DOHH2 (cell line): ENCODE data around the gene RCN2.

Experiments used
- EZH2phosphoT487 ChIP-seq: fragments of 200-600 bp; sonication (generic); IDR thresholded peaks from 2 replicates; pipeline ENCODE4 v1.6.1; 2017; ENCODE audit warnings: borderline replicate concordance, mild to moderate bottlenecking, antibody characterized with exemption, low read length, moderate library complexity, mixed read lengths
- TF ChIP-seq, protein P1 (sequence below): fragments of 200-600 bp; sonication (generic); IDR thresholded peaks from one replicate; pipeline ENCODE4 v1.5.1; 2014; ENCODE audit warnings: antibody characterized with exemption, mild to moderate bottlenecking, low read depth, low read length; ENCODE audit not compliant: poor library complexity, severe bottlenecking

- TF ChIP-seq, protein P1, sequence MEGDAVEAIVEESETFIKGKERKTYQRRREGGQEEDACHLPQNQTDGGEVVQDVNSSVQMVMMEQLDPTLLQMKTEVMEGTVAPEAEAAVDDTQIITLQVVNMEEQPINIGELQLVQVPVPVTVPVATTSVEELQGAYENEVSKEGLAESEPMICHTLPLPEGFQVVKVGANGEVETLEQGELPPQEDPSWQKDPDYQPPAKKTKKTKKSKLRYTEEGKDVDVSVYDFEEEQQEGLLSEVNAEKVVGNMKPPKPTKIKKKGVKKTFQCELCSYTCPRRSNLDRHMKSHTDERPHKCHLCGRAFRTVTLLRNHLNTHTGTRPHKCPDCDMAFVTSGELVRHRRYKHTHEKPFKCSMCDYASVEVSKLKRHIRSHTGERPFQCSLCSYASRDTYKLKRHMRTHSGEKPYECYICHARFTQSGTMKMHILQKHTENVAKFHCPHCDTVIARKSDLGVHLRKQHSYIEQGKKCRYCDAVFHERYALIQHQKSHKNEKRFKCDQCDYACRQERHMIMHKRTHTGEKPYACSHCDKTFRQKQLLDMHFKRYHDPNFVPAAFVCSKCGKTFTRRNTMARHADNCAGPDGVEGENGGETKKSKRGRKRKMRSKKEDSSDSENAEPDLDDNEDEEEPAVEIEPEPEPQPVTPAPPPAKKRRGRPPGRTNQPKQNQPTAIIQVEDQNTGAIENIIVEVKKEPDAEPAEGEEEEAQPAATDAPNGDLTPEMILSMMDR: no peak
- TF ChIP-seq EZH2phosphoT487: no peak
Measured at GRCh38 chr15:76994971-76995945, 63.7 kb downstream of the RCN2 start, which contains the start of gene PSTPIP1.
